Fibroblast of the conjunctiva (primary cell): ENCODE results near the gene PTS.

Experiments used
- DNase-seq: peaks from one replicate; pipeline ENCODE4 v3.0.0-alpha.2; 2010; ENCODE audit warnings: low read depth

PTS gene

GRCh38 chr11:112221274-112221835 is 4.9 kb upstream of the PTS start:
- DNase-seq: no peak

GRCh38 chr11:112222303-112222702 is 3.9 kb upstream of the PTS start:
- no peak for DNase-seq

- no peak for DNase-seq
These were observed 3.1 kb upstream of the PTS start for GRCh38 chr11:112223121-112223520.

GRCh38 chr11:112223754-112224532 is 2.3 kb upstream of the PTS start:
- no peak for DNase-seq

GRCh38 chr11:112225753-112226061 is 521 bp upstream of the PTS start:
- DNase-seq: no peak

- peak; percentile 3 for DNase-seq
These were observed 688 bp downstream of the PTS start for GRCh38 chr11:112226831-112227401.

- DNase-seq: no peak
These were observed 1.2 kb downstream of the PTS start for GRCh38 chr11:112227471-112227870.

GRCh38 chr11:112228706-112229105 is 2.5 kb downstream of the PTS start:
- DNase-seq: no peak

GRCh38 chr11:112229159-112229558 is 2.9 kb downstream of the PTS start:
- DNase-seq: no peak

- DNase-seq: peak; percentile 47
These were observed 3.7 kb downstream of the PTS start for GRCh38 chr11:112229746-112230433.

- DNase-seq: no peak
These were observed 5.7 kb downstream of the PTS start for GRCh38 chr11:112231952-112232351.

GRCh38 chr11:112235750-112236390 is 9.6 kb downstream of the PTS start:
- no peak for DNase-seq

- no peak for DNase-seq
These were observed 11.2 kb downstream of the PTS start for GRCh38 chr11:112237451-112237850.

- no peak for DNase-seq
These were observed 11.8 kb downstream of the PTS start for GRCh38 chr11:112238041-112238440.

GRCh38 chr11:112241486-112241885 is 15.3 kb downstream of the PTS start:
- peak; percentile 40 for DNase-seq

- no peak for DNase-seq
These were observed 21.0 kb downstream of the PTS start for GRCh38 chr11:112247201-112247600.

GRCh38 chr11:112248201-112248600 is 22.0 kb downstream of the PTS start:
- no peak for DNase-seq

- DNase-seq: no peak
These were observed 23.8 kb downstream of the PTS start for GRCh38 chr11:112249871-112250610.

GRCh38 chr11:112253605-112254242 is 27.5 kb downstream of the PTS start:
- no peak for DNase-seq

GRCh38 chr11:112255067-112255720 is 29.0 kb downstream of the PTS start:
- DNase-seq: peak; percentile 23

- no peak for DNase-seq
These were observed 34.3 kb downstream of the PTS start, which contains the start of gene PLET1 for GRCh38 chr11:112260490-112260889. PLET1 (minus strand) TSS chr11:112260860; CDS start chr11:112260589, 271 bp downstream.
